Posterior cingulate gyrus (tissue), 11 donors: Measurements from ENCODE around the gene SLC24A3.

Experiments used
- DNase-seq, 10 donors: peaks; one replicate each; pipeline versions ENCODE4 v3.0.0 to v3.0.0-alpha.2; 2020 to 2021; ENCODE audit warnings: mixed read lengths in 3 of 10
- intact Hi-C: fragments of 100-400 bp; cut with DNase I; formaldehyde crosslinking; loops from one replicate; pipeline ENCODE4 v1.15.1; 2023

SLC24A3 gene

DNA sequence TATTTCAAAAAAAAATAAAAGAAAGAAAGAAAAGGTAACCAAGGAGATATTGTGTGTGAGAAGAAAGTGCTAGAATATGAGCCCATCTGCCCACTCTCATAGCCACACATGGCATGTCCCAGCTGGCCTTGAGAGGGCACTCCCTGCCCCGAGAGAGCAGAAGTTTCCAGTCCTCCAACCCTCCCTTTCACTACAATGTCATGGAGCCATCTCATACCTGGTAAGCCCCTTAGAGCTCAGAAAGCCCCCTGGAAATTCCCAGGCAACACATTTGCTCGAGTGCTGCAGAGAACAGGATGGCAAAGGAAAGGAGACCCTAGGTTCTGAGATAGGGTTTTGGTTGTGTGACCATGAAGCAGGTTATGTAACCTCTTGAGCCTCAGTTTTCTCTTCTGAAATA, 469.8 kb downstream of the SLC24A3 start:
- DNase-seq = no peak
- intact Hi-C loops = no loop called here

- DNase-seq = no peak
- intact Hi-C loops = no loop called here
These were observed 470.7 kb downstream of the SLC24A3 start for GRCh38 chr20:19683188-19683587.

GRCh38 chr20:19683822-19684221, 471.4 kb downstream of the SLC24A3 start:
- intact Hi-C loops = no loop called here
- DNase-seq = no peak

DNA sequence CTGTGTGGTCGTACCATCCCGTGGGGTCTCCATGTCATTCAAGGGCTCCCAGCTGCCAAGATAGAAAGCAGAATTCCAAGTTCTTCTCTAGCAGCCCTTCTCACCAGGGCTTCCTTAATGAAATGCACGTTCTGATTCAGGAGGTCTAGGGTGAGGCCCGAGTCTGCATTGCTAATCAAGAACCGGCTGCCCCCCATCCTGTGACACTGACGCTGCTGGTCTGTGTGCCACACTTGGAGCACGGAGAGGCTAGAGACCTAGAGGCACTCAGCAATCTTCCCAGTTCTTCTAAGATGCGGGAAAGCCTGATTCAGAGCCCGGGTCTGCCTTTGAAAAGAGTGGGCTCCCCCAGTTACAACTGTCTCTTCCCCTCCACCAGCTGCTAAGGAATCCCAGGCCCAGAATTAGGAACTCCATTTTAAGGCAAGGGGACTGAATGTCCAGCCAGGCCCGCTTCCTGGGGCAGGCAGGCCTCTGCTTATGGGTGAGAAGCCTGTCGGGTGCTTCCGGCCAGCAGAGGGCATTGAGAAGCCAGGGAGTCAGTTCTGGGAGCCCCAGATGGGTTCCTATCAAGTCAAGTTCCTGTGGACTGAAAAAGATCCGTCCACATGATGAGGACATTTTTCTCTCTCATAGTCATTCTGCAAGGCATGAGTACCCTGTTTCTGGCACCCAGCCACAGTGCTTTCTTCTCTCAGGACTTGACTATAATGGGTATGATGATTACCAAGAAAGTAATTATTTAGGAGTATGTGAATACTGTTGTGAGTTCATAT, 475.8 kb downstream of the SLC24A3 start:
- intact Hi-C loops = no loop called here
- peak; percentile 22 to 95 (median 74) for DNase-seq

GRCh38 chr20:19690462-19690861, 478.0 kb downstream of the SLC24A3 start:
- DNase-seq = no peak
- intact Hi-C loops = loop anchor here (5.0 kb wide), 1 partner anchor 92 kb away; no protein-coding TSS in a partner anchor

- intact Hi-C loops = loop anchor here (5.0 kb wide), 1 partner anchor 91 kb away; no protein-coding TSS in a partner anchor
These were observed 478.7 kb downstream of the SLC24A3 start for GRCh38 chr20:19691125-19691524.

GRCh38 chr20:19692100-19692499, 479.7 kb downstream of the SLC24A3 start:
- intact Hi-C loops = loop anchor here (2.0 to 5.0 kb wide), 2 partner anchors 90 to 305 kb away; no protein-coding TSS in a partner anchor
- no peak for DNase-seq

More at GRCh38 chr20:19691125-19691524, 478.7 kb downstream of the SLC24A3 start:
- DNase-seq = no peak

DNA sequence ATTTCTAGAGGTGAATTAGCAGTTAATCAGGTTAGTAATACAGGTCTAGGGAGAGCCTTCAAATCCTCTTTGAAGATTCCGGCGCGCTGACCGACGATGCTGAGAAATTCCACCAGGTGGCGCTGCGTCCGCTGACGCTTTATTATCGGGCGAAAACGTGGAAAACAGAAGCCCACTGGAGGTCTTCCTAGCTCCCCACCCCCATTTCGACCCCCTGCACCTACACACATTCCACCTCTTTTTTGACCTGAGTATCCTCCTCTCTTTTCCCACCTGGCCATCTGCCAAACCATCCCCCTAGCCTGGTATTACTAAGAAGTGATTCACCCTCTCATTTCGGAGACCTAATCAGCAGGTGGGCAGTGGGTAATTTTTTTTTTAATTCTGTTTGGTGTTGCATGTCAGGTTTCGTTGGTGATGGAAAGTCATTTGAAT, 480.3 kb downstream of the SLC24A3 start:
- intact Hi-C loops = loop anchor here (2.0 to 5.0 kb wide), 2 partner anchors 90 to 304 kb away; no protein-coding TSS in a partner anchor
- DNase-seq = peak; percentile 30 to 92 (median 68)

DNA sequence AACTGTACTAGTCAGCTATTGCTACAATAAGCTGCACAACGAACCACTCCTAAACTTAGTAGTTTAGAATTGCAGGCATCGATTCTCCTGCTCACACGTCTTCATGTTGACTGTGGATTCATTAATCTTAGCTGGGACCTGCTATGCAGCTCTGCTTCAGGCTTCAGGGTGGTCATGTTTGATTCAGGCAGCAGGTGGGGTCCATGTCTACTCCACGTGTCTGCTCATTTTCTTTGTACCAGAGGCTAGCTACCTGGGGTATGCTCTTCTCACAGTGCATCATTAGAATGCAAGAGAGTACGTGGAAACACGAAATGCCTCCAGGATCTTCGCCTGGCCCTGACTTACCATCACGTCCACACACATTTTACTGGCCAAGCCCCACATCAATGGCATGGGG, 481.1 kb downstream of the SLC24A3 start:
- DNase-seq = no peak
- intact Hi-C loops = loop anchor here (2.0 to 5.0 kb wide), 2 partner anchors 89 to 303 kb away; no protein-coding TSS in a partner anchor

DNA sequence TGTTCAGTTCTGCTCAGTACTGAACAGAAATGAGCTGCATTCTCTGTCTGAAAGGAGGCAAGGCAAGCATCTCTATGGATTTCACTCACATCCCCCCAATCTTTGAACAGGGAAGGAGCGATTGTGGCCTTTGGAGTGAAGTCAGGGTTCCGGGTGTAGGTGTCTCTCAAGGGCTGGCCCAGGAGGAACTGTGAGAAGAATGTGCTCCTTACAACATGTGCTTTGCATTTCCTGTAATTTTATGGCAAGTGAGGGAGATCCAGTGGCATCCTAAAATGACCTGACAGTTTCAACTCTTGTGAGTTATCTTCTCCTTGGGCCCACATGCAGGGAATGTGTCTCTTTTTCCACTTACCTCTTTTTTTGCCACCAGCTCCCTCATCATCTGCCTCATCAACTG, 482.6 kb downstream of the SLC24A3 start:
- intact Hi-C loops = no loop called here
- DNase-seq = no peak

DNA sequence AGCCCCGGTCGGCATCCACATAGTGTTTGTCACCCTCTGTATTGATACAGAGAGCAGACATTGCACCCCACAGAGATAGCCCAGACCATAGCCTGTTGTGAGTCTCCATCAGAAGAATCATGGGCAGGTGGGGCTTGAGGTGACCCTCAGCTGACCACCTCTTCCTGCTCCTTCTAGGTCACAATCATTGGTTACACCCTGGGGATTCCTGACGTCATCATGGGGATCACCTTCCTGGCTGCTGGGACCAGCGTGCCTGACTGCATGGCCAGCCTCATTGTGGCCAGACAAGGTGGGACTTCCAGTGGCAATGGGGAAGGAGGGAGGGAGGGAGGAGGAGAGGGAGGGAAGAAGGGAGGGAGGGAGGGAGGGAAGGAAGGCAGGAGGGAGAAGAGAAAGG, 484.2 kb downstream of the SLC24A3 start:
- DNase-seq = no peak
- intact Hi-C loops = no loop called here

- no peak for DNase-seq
- intact Hi-C loops = no loop called here
These were observed 485.0 kb downstream of the SLC24A3 start for GRCh38 chr20:19697415-19697814.

DNA sequence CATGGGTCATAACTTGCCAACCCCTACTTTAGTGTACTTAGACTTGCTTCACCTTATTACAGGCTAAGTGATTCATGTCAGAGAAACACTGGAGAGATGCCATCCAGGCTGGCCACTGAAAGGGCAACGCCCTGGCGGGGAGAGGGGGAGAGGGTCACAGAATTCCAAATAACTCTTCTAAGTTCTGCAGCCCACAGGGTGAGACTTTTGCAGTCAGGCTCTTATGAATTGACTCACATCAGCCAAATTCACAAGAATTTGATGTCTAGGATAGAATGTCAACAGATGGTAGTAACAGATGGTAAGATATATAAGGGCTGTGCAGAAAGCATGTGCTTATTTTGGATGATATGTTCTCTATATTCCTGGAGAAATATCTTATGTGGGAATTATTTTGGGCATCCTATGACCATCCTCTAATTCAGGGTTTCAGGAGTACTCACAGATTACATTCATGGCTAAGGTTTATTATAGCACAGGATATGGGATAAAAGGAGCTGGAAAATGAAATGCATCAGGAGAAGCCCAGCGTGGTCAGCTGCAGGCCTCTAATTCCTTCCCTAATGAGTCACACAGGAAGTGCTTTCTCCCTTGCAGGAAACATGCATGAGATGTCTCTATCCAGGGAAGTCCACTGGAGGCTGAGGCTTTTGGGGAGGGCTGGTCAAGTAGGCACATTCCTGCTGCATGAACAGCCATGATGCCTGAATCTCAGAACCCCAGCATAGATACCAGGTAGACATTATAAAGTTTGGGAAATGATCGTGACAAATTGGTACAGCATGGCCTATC, 486.9 kb downstream of the SLC24A3 start:
- intact Hi-C loops = no loop called here

GRCh38 chr20:19701429-19701828, 489.0 kb downstream of the SLC24A3 start:
- no peak for DNase-seq
- intact Hi-C loops = no loop called here

More for the DNA sequence above, 486.9 kb downstream of the SLC24A3 start:
- DNase-seq = no peak

DNA sequence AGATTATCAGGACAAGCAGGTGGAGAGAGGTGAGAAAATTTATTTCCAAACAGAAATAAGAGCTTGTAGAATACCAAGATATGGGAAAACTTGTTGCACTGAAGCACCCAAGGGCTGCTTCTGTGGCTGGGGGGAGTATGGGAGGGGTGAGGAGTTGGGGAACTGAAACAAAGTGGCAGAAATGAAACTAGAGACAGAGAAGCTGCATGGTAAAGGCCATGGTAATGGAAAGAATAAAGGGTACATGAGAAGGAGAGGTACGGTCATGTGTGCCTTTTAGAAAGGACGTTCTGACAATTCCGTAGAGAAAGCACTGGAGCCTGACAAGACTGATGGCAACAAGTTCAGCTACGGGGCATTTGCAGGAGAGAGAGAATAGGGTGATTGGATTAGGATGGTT, 494.0 kb downstream of the SLC24A3 start:
- DNase-seq = no peak
- intact Hi-C loops = no loop called here

GRCh38 chr20:19709635-19710335, 497.3 kb downstream of the SLC24A3 start:
- DNase-seq = no peak
- intact Hi-C loops = no loop called here

DNA sequence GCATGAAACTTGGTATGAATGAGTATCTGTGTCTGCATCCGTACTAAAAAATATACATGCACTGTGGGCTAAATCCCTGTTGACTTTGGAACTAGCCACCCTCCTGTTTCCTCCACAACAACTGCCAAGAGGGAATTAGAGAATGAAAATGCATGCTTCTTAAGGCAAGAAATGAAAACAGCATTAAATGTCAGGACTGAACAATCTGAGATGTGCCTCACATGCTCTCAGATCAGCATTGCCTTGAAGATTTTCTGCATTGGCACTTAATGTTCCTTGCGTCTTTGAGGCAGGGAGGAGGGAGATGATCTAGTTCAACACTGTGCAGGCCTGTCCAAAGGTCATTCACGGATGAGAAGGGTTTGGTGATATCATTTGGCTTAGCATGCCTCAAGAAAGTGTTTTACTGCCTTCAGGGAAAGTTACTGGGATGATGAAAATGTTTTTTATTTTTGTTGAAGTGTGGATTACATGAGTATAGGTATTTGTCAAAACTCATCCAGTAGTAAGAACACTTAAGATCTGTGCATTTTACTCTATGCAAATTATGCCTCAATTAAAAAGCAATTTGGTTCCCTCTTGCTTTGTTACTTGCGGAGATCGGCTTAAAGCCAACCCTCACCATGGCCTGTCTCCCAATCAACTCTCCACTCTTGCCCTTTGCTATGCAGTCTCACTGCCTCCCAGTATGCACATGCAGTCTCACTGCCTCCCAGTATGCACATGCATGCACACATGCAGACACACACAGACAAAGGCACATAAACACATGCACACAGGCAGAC, 498.1 kb downstream of the SLC24A3 start:
- intact Hi-C loops = no loop called here
- no peak for DNase-seq

GRCh38 chr20:19711126-19711525, 498.7 kb downstream of the SLC24A3 start:
- intact Hi-C loops = no loop called here
- DNase-seq = no peak

DNA sequence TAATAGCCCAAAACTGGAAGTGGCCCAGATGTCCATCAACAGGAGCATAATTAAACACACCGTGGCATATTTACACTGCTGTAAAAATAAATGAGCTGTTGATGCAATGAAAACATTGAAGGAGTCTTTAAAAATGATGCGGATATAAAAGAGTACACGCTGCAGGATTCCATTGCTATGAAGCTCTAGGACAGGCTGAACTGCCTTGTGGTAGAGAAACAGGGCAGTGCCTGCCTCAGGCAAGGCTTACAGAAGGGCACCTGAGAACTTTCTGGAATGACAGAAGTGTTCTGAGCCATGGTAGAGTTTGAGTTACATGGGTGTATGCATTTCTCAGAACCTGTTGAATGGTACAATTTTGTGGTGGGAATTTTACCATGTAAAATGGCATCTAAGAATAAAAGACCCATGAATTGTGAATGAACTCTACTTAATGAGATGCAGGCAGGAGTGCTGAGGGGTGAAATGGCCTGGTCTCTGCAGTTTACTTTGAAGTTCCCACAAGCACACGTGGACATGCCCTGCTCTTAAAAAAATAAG, 500.3 kb downstream of the SLC24A3 start:
- intact Hi-C loops = no loop called here
- DNase-seq = no peak
